Measurements from ENCODE around the gene OLA1. TPM values are rescaled to one million over a fixed set of nuclear protein-coding genes. Genes with fewer than 3 reads are reported as not detected.

OLA1 gene
- polyA plus RNA-seq, 1 donor (not counting 4 experiments of a cell fraction or from before 2014, with no cell fraction given) = 217 TPM

DNA sequence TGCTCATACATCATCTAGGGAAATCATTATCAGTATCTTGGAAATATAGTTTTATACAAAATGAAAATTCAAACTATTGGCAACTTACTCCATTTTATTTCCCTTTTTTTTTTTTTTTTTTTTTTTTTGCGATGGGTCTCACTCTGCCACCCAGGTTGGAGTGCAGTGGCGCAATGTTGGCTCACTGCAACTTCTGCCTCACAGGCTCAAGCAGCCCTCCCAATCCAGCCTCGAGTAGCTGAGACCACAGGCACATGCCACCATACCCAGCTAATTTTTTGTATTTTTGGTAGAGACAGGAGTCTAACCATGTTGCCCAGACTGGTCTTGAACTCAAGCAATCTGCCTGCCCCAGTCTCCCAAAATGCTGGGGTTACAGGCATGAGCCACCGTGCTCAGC lies 29.0 kb downstream of the OLA1 start:
- FAIRE-seq = no peak
- no peak for DNase-seq (ENCODE audit: low read depth, low spot score)
- no peak overlapping the region for H3K4me3 ChIP-seq (ENCODE audit: control insufficient read depth in 2 of 3, extremely low read depth in 1 of 3, insufficient read depth in 2 of 3, low read depth in 1 of 3, low read length in 3 of 3)
- no peak for TF ChIP-seq EZH2 (IDR thresholded peaks at IDR 0.05; ENCODE audit: low read length)
- TF ChIP-seq, protein P1, sequence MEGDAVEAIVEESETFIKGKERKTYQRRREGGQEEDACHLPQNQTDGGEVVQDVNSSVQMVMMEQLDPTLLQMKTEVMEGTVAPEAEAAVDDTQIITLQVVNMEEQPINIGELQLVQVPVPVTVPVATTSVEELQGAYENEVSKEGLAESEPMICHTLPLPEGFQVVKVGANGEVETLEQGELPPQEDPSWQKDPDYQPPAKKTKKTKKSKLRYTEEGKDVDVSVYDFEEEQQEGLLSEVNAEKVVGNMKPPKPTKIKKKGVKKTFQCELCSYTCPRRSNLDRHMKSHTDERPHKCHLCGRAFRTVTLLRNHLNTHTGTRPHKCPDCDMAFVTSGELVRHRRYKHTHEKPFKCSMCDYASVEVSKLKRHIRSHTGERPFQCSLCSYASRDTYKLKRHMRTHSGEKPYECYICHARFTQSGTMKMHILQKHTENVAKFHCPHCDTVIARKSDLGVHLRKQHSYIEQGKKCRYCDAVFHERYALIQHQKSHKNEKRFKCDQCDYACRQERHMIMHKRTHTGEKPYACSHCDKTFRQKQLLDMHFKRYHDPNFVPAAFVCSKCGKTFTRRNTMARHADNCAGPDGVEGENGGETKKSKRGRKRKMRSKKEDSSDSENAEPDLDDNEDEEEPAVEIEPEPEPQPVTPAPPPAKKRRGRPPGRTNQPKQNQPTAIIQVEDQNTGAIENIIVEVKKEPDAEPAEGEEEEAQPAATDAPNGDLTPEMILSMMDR (optimal IDR thresholded peaks at IDR 0.05 in 1 of 3, IDR thresholded peaks at IDR 0.05 in 1 of 3, conservative IDR thresholded peaks at IDR 0.05 in 1 of 3; ENCODE audit: extremely low read depth in 1 of 3, insufficient read depth in 2 of 3, low read length in 3 of 3) = no peak
- peaks cover 54% of the 10 kb centered on the region for H3K79me2 ChIP-seq (ENCODE audit: control insufficient read depth, insufficient read depth, low read length)
- H4K20me1 ChIP-seq (ENCODE audit: control insufficient read depth, extremely low read depth, insufficient read depth, low read length) = no peaks in the 10 kb centered on the region
- no peak overlapping the region for H3K4me2 ChIP-seq (ENCODE audit: control insufficient read depth, extremely low read depth, insufficient read depth, low read depth, low read length)
- no peaks in the 10 kb centered on the region for H3K9me3 ChIP-seq (ENCODE audit: control insufficient read depth, low read depth, low read length)
- dilution Hi-C loops (cut with MboI; ENCODE audit: extremely low pct_ligation_motif_present, low sequenced_read_pairs) = no loop called here
- no peak overlapping the region for H3K9ac ChIP-seq (ENCODE audit: control insufficient read depth, extremely low read depth, insufficient read depth, low read length)
- no peak overlapping the region for H3K27ac ChIP-seq (ENCODE audit: control insufficient read depth, insufficient read depth, low read length)
- H3K27me3 ChIP-seq (ENCODE audit: control insufficient read depth, extremely low read depth, insufficient read depth, low read length) = no peaks in the 10 kb centered on the region
- H2AFZ ChIP-seq (ENCODE audit: control insufficient read depth, low read length) = no peak overlapping the region
- peaks cover 2 to 6% of the 10 kb centered on the region in 2 experiments for H3K36me3 ChIP-seq (ENCODE audit: control insufficient read depth in 2 of 2, extremely low read depth in 1 of 2, insufficient read depth in 2 of 2, low read length in 2 of 2)
- no peaks in the 10 kb centered on the region for H3K4me1 ChIP-seq (ENCODE audit: control insufficient read depth, extremely low read depth, insufficient read depth, low read length)
- no peaks in the 10 kb centered on the region for H3K9me1 ChIP-seq (ENCODE audit: control insufficient read depth, extremely low read depth, insufficient read depth, low read length)

- Histone ChIP-seq H3K4me3 (ENCODE audit: control insufficient read depth in 2 of 3, extremely low read depth in 1 of 3, insufficient read depth in 2 of 3, low read depth in 1 of 3, low read length in 3 of 3) (no peak overlapping the region), H3K4me2 (ENCODE audit: control insufficient read depth, extremely low read depth, insufficient read depth, low read depth, low read length) (no peak overlapping the region), H3K27me3 (ENCODE audit: control insufficient read depth, extremely low read depth, insufficient read depth, low read length) (no peaks in the 10 kb centered on the region), H3K9me3 (ENCODE audit: control insufficient read depth, low read depth, low read length) (no peaks in the 10 kb centered on the region), H3K4me1 (ENCODE audit: control insufficient read depth, extremely low read depth, insufficient read depth, low read length) (no peaks in the 10 kb centered on the region), H3K27ac (ENCODE audit: control insufficient read depth, insufficient read depth, low read length) (no peak overlapping the region), H3K9ac (ENCODE audit: control insufficient read depth, extremely low read depth, insufficient read depth, low read length) (no peak overlapping the region), H3K79me2 (ENCODE audit: control insufficient read depth, insufficient read depth, low read length) (peaks cover 52% of the 10 kb centered on the region), H4K20me1 (ENCODE audit: control insufficient read depth, extremely low read depth, insufficient read depth, low read length) (no peaks in the 10 kb centered on the region), H3K9me1 (ENCODE audit: control insufficient read depth, extremely low read depth, insufficient read depth, low read length) (no peaks in the 10 kb centered on the region), H3K36me3 (ENCODE audit: control insufficient read depth in 2 of 2, extremely low read depth in 1 of 2, insufficient read depth in 2 of 2, low read length in 2 of 2) (peaks cover 0 to 6% of the 10 kb centered on the region in 2 experiments), H2AFZ (ENCODE audit: control insufficient read depth, low read length) (no peak overlapping the region)
- dilution Hi-C loops (cut with MboI; ENCODE audit: extremely low pct_ligation_motif_present, low sequenced_read_pairs) = no loop called here
- TF ChIP-seq, protein P1 (optimal IDR thresholded peaks at IDR 0.05 in 1 of 3, IDR thresholded peaks at IDR 0.05 in 1 of 3, conservative IDR thresholded peaks at IDR 0.05 in 1 of 3; ENCODE audit: extremely low read depth in 1 of 3, insufficient read depth in 2 of 3, low read length in 3 of 3) = no peak
- TF ChIP-seq EZH2 (IDR thresholded peaks at IDR 0.05; ENCODE audit: low read length) = no peak
- FAIRE-seq (no peak), DNase-seq (ENCODE audit: low read depth, low spot score) (no peak)
Observed at GRCh38 chr2:174218773-174219172, 29.6 kb downstream of the OLA1 start.

All from keratinocyte (primary cell).